CD4-positive, alpha-beta T cell treated with Interleukin-6 at 100 ng/mL for 8 hours (primary cell): ENCODE measurements around the gene UNC93B1.

Experiments
- DNase-seq: peaks from one replicate; pipeline ENCODE4 v3.0.0-alpha.2; 2020; ENCODE audit warnings: mixed read lengths, low spot score

UNC93B1 gene

GRCh38 chr11:68022531-68022930 lies 18.6 kb upstream of the UNC93B1 start:
- DNase-seq, result no peak

GRCh38 chr11:68021167-68021787 lies 17.4 kb upstream of the UNC93B1 start:
- DNase-seq, result no peak

GRCh38 chr11:68020575-68020974 lies 16.7 kb upstream of the UNC93B1 start:
- no peak for DNase-seq

- DNase-seq, result no peak
Observed at GRCh38 chr11:68019486-68019885, 15.6 kb upstream of the UNC93B1 start.

GRCh38 chr11:68018730-68019190 lies 14.9 kb upstream of the UNC93B1 start:
- DNase-seq, result no peak

GRCh38 chr11:68017980-68018729 lies 14.3 kb upstream of the UNC93B1 start:
- DNase-seq, result no peak

GRCh38 chr11:68016904-68017817 lies 13.3 kb upstream of the UNC93B1 start:
- no peak for DNase-seq

GRCh38 chr11:68016161-68016903 lies 12.4 kb upstream of the UNC93B1 start:
- no peak for DNase-seq

GRCh38 chr11:68015467-68015866 lies 11.6 kb upstream of the UNC93B1 start:
- DNase-seq, result no peak

GRCh38 chr11:68014947-68015447 lies 11.1 kb upstream of the UNC93B1 start:
- no peak for DNase-seq

- DNase-seq, result no peak
Observed at GRCh38 chr11:68014157-68014946, 10.5 kb upstream of the UNC93B1 start.

GRCh38 chr11:68013611-68014156 lies 9.8 kb upstream of the UNC93B1 start:
- no peak for DNase-seq

GRCh38 chr11:68012843-68013610 lies 9.1 kb upstream of the UNC93B1 start:
- no peak for DNase-seq

- DNase-seq, result no peak
Observed at GRCh38 chr11:68012044-68012842, 8.3 kb upstream of the UNC93B1 start.

GRCh38 chr11:68011051-68011943 lies 7.4 kb upstream of the UNC93B1 start:
- no peak for DNase-seq

GRCh38 chr11:68010090-68011041 lies 6.5 kb upstream of the UNC93B1 start, which contains the start of gene ALDH3B1:
Gene ALDH3B1, plus strand, starts transcription at chr11:68010327. Its CDS starts 4,971 bp downstream, at chr11:68015298.
- no peak for DNase-seq
